GM18505 (cell line): Measurements from ENCODE around the gene SYT7.

Experiments
- ATAC-seq: cut with Tn5 transposase; IDR thresholded peaks from one replicate; pipeline ENCODE4 v1.9.1; 2021; ENCODE audit not compliant: unreplicated experiment
- POLR2A ChIP-seq: IDR thresholded peaks from 4 replicates; pipeline ENCODE4 v1.6.1; 2011; ENCODE audit warnings: borderline replicate concordance; ENCODE audit not compliant: insufficient read depth, insufficient read length; ENCODE audit errors: extremely low read depth

The SYT7 gene

GRCh38 chr11:61567286-61568061 is 13.4 kb downstream of the SYT7 start:
- ATAC-seq: no peak
- TF ChIP-seq POLR2A: no peak

- no peak for ATAC-seq
- TF ChIP-seq POLR2A: no peak
Observed at GRCh38 chr11:61564936-61565696, 15.8 kb downstream of the SYT7 start.

GRCh38 chr11:61560751-61561150 is 20.1 kb downstream of the SYT7 start:
- no peak for TF ChIP-seq POLR2A
- ATAC-seq: no peak

GRCh38 chr11:61556621-61557020 is 24.3 kb downstream of the SYT7 start:
- no peak for ATAC-seq
- TF ChIP-seq POLR2A: no peak

GRCh38 chr11:61555978-61556377 is 24.9 kb downstream of the SYT7 start:
- TF ChIP-seq POLR2A: no peak
- ATAC-seq: no peak

- TF ChIP-seq POLR2A: no peak
- no peak for ATAC-seq
Observed at GRCh38 chr11:61555051-61555969, 25.6 kb downstream of the SYT7 start.

- TF ChIP-seq POLR2A: no peak
- ATAC-seq: no peak
Observed at GRCh38 chr11:61554172-61554988, 26.5 kb downstream of the SYT7 start.

GRCh38 chr11:61553373-61554171 is 27.3 kb downstream of the SYT7 start:
- TF ChIP-seq POLR2A: no peak
- ATAC-seq: no peak

GRCh38 chr11:61552108-61552635 is 28.7 kb downstream of the SYT7 start:
- no peak for TF ChIP-seq POLR2A
- no peak for ATAC-seq

- no peak for ATAC-seq
- no peak for TF ChIP-seq POLR2A
Observed at GRCh38 chr11:61551634-61552033, 29.2 kb downstream of the SYT7 start.

- no peak for ATAC-seq
- no peak for TF ChIP-seq POLR2A
Observed at GRCh38 chr11:61550665-61551227, 30.1 kb downstream of the SYT7 start.
